G401 (cell line): ENCODE data around the gene AMELX. TPM values are rescaled to one million over a fixed set of nuclear protein-coding genes. Genes with fewer than 3 reads are reported as not detected.

Experiments used
- DNase-seq: peaks from one replicate; pipeline ENCODE4 v3.0.0-alpha.2; 2015; ENCODE audit warnings: low spot score
- in situ Hi-C: cut with HindIII; loops from 2 replicates; pipeline ENCODE4 v1.10.0; 2016; ENCODE audit warnings: low sequenced_read_pairs, mixed read lengths
- total RNA-seq: library from RNA; depleted of rRNA; stranded (reverse); fragments of >200 nt; shearing (Covaris generic); gene quantifications from 2 replicates; pipeline ENCODE4 v1.2.3, GENCODE V29; 2014; rRNA removed

Gene AMELX
- total RNA-seq, 1 experiment from 2014 or later = not detected

- no peak for DNase-seq
- in situ Hi-C loops = no loop called here
Measured at GRCh38 chrX:11349661-11350337, 56.6 kb downstream of the AMELX start.

Other genes with a start within 250 kb of the AMELX start
- gene HCCS, start 182.1 kb upstream of the AMELX start, total RNA-seq = 40.6 and 42.8 TPM in 2 replicates